ENCODE measurements around the gene MYO1B. TPM values are rescaled to one million over a fixed set of nuclear protein-coding genes. Genes with fewer than 3 reads are reported as not detected.

The MYO1B gene
- total RNA-seq, 1 experiment from 2014 or later, result 43.2 TPM

GRCh38 chr2:191363267-191363666, 118.1 kb downstream of the MYO1B start:
- no peak overlapping the region for H3T11ph ChIP-seq (ENCODE audit: low read length)
- no peak overlapping the region for H3K4ac ChIP-seq (ENCODE audit: low read depth, low read length)
- no peak overlapping the region for H2BK120ac ChIP-seq (ENCODE audit: low read depth, low read length, poor library complexity, severe bottlenecking)
- no CpG with 5 or more reads among the region's 3 CpGs for WGBS (ENCODE audit: extremely low coverage, insufficient read length, low lambda C conversion rate)
- no peak overlapping the region for H2BK12ac ChIP-seq (ENCODE audit: insufficient read length, low read depth, low read length)
- no peak overlapping the region for H2BK5ac ChIP-seq (ENCODE audit: insufficient read length, low read length)
- H3K27me3 Mint-ChIP-seq (ENCODE audit: low read depth), result no peaks in the 10 kb centered on the region
- no peak for DNase-seq
- peaks cover 8 to 15% (median 9%) of the 10 kb centered on the region in 3 experiments; a peak in 5 of 7 replicates for H3K36me3 Mint-ChIP-seq (ENCODE audit: insufficient read depth in 1 of 3, low read depth in 3 of 3)
- peaks cover 3% of the 10 kb centered on the region for H3K79me1 ChIP-seq (ENCODE audit: insufficient read depth, low read depth, low read length, poor library complexity, severe bottlenecking)
- H3K56ac ChIP-seq (ENCODE audit: insufficient read length, low read depth, low read length), result no peak overlapping the region
- H2BK20ac ChIP-seq (ENCODE audit: low read depth, low read length, poor library complexity, severe bottlenecking), result no peak overlapping the region
- H3K18ac ChIP-seq (ENCODE audit: insufficient read length, low read depth, low read length), result no peak overlapping the region
- H2AK5ac ChIP-seq (ENCODE audit: insufficient read length, low read length), result no peak overlapping the region
- H3K23me2 ChIP-seq (ENCODE audit: insufficient read length, low read depth, low read length, poor library complexity, severe bottlenecking), result no peaks in the 10 kb centered on the region
- H2AFZ ChIP-seq (ENCODE audit: low read length), result no peak overlapping the region
- H3K27ac Mint-ChIP-seq, result peak overlapping the region in 1 of 3 experiments; percentile 79; a peak in 2 of 7 replicates
- no peak overlapping the region for H4K8ac ChIP-seq (replicated peaks; ENCODE audit: insufficient read length, low read depth, low read length)
- H3K9me3 Mint-ChIP-seq, result no peaks in the 10 kb centered on the region
- TF ChIP-seq CTCF (conservative IDR thresholded peaks at IDR 0.05), result no peak
- H3K79me2 ChIP-seq (ENCODE audit: insufficient read depth, low read length), result 0 out of 2 replicates have a peak, but pooled peaks cover 3% of the 10 kb centered on the region
- H3K27ac ChIP-seq (ENCODE audit: insufficient read length, low read depth, low read length), result no peak overlapping the region
- no peaks in the 10 kb centered on the region for H4K20me1 ChIP-seq (ENCODE audit: control insufficient read depth, insufficient read depth, insufficient read length)
- H4K91ac ChIP-seq (ENCODE audit: insufficient read length, low read depth, low read length), result no peak overlapping the region
- H3K9ac ChIP-seq (ENCODE audit: extremely low read depth, insufficient read length, low read length), result no peak overlapping the region
- no peaks in the 10 kb centered on the region for H3K9me3 ChIP-seq (ENCODE audit: control insufficient read depth, low read depth, low read length)
- H2BK15ac ChIP-seq (ENCODE audit: low read depth, low read length), result no peak overlapping the region
- no peak overlapping the region for H3K4me3 Mint-ChIP-seq
- no peak overlapping the region for H3K14ac ChIP-seq (ENCODE audit: insufficient read depth, low read length)
- no peak overlapping the region for H3K4me2 ChIP-seq (ENCODE audit: insufficient read depth, insufficient read length, low read length)
- H3K4me1 Mint-ChIP-seq, result peaks cover 6 to 7% of the 10 kb centered on the region in 2 experiments
- H3K23ac ChIP-seq (ENCODE audit: insufficient read length, low read depth, low read length), result no peak overlapping the region
- no peak overlapping the region for H4K5ac ChIP-seq (ENCODE audit: insufficient read length, low read depth, low read length)
- H3K4me1 ChIP-seq (ENCODE audit: insufficient read depth, low read length), result no peaks in the 10 kb centered on the region; the same call in 1 of the 2 replicates
- H3K27me3 ChIP-seq (ENCODE audit: insufficient read depth, low read length), result no peaks in the 10 kb centered on the region

Data from H9 (cell line).